Measurements from ENCODE around the gene DDX54. TPM values are rescaled to one million over a fixed set of nuclear protein-coding genes. Genes with fewer than 3 reads are reported as not detected.

Gene DDX54
- total RNA-seq, 4 donors from 2014 or later = 42.4 to 67.0 (median 51.8) TPM

DNA sequence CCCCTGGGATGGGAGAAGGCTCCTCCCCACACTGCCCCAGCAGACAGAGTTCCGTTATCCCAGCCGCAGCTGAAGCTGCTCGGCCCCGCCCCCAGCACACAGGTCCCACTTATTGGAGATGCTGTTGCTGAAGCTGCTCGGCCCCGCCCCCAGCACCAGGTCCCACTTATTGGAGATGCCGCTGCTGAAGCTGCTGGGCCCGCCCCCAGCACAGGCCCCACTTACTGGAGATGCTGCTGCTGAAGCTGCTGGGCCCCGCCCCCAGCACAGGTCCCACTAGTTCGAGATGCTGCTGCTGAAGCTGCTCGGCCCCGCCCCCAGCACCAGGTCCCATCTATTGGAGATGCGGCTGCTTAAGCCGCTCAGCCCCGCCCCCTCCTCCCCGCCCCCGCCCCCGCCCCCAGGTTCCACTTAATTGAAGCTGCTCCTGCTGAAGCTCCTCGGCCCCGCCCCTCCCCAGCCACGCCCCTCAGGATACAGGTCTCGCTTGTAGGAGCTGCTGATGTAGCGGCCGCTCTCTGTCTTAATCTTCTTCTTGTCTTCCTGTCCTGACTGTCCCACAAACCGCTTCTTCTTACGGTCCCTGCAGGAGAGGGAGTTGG lies 23.8 kb downstream of the DDX54 start:
- ATAC-seq (ENCODE audit: low FRiP score) (no peak), DNase-seq (ENCODE audit: low spot score) (no peak)
- no peak for TF ChIP-seq CTCF (IDR thresholded peaks at IDR 0.05)

GRCh38 chr12:113159937-113160336 lies 25.3 kb downstream of the DDX54 start:
- TF ChIP-seq CTCF (IDR thresholded peaks at IDR 0.05) = no peak
- ATAC-seq (ENCODE audit: low FRiP score) (no peak), DNase-seq (ENCODE audit: low spot score) (no peak)

DNA sequence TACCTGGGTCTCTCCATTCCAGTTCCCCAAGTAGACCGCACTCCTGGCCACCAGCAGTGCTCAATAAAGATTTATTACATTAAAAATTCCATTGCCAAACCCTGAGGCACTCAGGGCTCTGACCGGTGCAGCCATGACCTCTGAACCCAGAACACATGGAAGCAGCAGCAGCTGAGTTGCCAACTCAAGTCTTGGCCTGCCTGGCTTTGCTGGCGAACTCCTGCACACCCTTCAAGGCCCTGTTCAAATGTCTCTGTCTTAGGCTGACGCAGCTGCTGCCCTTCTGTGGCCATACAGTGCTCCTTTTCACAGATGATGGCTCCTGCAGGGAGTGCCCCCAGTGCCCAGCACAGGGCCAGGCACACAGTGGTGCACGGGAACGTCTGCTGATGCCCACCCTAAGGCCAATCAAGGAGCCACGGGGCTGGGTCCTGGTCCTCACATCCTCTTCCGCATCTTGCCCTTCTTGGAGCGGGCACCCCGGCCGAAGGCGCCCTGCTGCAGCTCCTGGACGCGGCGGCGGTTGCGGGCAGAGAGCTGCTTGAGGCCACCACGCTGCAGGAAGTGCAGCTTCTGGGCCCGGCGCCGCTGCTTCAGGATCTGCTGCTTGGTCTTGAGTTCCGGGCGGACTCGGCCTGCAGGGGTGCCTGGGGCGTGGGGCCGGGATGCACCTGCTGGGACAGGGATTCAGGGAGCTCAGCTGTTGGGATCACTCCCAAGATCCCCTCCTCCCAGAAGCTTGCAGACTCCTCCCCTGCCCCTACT lies 26.7 kb downstream of the DDX54 start:
- no peak for TF ChIP-seq CTCF (IDR thresholded peaks at IDR 0.05)
- ATAC-seq (ENCODE audit: low FRiP score) = no peak
- DNase-seq (ENCODE audit: low spot score) = no peak

GRCh38 chr12:113157218-113157859 lies 27.9 kb downstream of the DDX54 start:
- DNase-seq (ENCODE audit: low spot score) (no peak), ATAC-seq (ENCODE audit: low FRiP score) (no peak)

DNA sequence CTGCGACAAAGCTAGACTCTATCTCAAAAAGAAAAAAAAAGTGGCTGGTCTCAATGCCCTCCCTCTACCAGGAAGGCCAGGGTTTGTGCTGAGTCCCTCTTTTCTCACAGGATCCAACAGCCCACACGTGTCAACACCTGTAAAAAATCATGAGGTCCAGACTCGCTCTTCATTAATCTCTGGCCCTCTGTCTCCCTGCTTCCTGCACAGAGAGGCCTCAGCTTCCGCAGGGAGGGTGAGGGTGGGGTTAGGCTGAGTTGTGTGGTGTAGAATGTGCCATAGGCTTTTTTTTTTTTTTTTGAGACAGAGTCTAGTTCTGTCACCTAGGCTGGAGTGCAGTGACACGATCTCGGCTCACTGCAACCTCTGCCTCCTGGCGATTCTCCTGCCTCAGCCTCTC lies 29.6 kb downstream of the DDX54 start:
- no peak for TF ChIP-seq CTCF (IDR thresholded peaks at IDR 0.05)
- no peak for DNase-seq (ENCODE audit: low spot score)

More at GRCh38 chr12:113157218-113157859, 27.9 kb downstream of the DDX54 start:
- no peak for TF ChIP-seq CTCF (IDR thresholded peaks at IDR 0.05)

DNA sequence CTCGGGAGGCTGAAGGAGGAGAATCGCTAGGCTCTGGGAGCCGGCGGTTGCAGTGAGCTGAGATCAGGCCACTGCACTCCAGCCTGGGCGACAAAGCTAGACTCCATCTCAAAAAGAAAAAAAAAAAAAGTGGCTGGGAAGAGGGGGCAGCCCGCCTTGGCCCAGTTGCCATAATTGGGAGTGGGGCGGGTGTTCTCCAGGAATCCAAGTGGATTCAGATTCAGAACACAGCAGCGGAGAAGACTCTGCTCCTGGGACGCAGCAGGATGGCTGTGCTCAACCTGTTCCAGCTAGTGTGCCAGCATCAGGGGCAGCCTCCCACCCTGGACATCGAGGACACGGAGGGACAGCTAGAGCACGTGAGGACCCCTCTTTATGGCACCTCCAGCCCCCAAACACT lies 30.2 kb downstream of the DDX54 start:
- no peak for TF ChIP-seq CTCF (IDR thresholded peaks at IDR 0.05)
- DNase-seq (ENCODE audit: low spot score) (no peak), ATAC-seq (ENCODE audit: low FRiP score) (no peak)

More for the DNA sequence above, 29.6 kb downstream of the DDX54 start:
- ATAC-seq (ENCODE audit: low FRiP score) = no peak
